NCI-H774 (cell line): Measurements from ENCODE around the gene TGFBR1.

Experiments used
- DNase-seq: peaks from one replicate; lab custom pipeline; 2025; lab: John Stamatoyannopoulos, UW

The TGFBR1 gene

DNA sequence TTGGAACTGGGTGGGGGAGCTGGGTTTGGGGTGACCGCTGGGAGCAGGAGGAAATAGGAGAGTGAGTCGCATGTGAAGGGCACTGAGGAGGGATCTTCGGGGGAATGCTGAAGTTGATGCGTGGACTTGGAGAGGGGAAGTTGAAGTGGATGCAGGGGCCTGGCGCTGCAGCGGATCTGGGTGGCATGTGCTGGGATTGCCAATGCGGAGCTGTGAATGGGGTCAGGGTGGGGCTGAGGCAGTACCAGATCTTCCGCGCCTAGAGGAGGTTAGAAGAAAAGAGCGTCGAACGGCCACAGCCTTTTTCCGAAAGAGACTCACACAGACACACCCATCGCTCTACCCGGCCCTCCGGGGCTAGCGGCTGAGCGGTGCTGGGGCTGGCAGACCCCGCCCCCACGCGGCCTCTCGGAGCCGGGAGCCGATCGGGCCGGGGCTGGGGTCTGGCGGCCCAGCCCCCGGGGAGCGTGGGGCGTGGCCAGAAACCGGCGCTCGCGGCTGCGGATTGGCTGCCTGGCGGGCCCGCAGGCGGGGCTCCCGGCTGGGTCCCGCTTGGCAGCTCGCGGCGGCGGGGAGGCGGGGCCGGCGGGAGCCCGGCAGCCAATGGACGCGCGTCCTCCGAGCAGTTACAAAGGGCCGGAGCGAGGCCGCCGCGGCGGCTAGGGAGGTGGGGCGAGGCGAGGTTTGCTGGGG, at the start of gene TGFBR1:
Gene TGFBR1, plus strand, starts transcription at position 655 of the 693 bp plus-strand sequence. CDS start 93 bp downstream, outside the sequence.
- peak; percentile 92 for DNase-seq

DNA sequence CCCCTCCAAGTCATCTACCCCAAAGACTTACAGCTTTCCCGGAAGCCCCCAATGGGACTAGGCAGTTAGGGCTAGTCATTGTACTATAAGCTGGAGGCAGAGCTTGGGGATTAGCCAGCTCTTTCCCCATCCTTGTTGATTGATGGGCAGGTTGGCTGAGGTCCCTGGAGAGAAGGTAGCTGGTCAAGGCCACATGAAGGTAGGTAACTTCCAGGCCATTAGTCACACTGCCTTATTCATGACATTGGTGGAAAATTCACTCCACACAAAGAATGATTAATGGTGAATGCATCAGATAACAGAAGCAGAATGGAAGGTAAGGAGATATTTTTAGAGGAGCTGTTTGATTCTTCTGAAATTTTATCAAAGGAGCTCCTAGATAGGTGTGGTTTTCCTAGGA, 49.5 kb upstream of the TGFBR1 start:
- no peak for DNase-seq

DNA sequence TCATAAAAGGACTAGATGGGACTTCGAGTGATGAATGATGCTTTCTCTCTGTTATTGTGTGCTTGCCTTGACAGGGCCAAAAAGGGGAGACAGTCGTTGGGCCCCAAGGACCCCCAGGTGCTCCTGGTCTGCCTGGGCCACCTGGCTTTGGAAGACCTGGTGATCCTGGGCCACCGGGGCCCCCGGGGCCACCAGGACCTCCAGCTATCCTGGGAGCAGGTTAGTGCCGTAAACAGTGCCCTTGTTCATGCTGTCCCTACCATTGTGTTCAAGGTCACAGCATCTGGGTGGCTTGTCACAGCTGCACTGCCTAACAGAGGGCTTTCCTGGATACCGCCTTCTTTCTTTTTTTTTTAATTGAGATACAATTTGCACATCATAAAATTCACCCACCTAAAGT, 48.7 kb upstream of the TGFBR1 start:
- DNase-seq: no peak

DNA sequence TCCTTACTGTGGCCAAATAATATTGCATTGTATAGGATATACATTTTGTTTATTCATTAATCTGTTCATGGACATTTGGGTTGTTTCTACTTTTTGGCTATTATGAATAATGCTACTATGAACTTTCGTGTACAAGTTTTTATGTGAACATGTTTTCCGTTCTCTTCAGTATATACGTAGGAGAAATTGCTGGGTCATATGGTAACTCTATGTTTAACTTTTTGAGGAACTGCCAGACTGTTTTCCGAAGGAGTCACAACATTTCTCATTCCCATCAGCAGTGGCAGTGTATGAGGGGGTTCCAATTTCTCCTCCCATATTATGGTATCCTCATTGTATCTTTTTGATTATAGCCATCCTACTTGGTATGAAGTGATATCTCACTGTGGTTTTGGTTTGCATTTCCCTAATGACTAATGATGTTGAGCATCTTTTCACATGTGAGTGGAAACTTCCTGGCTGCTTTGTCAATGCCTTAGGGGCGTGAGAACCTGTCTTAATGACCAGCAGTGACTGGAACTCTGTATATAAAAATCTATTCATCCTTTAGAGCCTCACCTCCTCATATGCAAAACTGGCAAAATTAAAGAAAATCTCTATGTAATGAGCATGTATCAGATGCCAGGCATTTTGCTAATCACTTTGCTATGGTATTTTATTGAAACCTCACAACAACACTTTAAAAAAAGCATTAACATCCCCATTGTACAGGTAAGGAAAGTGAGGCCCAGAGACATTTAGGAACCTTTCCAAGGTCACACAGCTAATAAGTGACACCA, 47.8 kb upstream of the TGFBR1 start:
- DNase-seq: no peak

DNA sequence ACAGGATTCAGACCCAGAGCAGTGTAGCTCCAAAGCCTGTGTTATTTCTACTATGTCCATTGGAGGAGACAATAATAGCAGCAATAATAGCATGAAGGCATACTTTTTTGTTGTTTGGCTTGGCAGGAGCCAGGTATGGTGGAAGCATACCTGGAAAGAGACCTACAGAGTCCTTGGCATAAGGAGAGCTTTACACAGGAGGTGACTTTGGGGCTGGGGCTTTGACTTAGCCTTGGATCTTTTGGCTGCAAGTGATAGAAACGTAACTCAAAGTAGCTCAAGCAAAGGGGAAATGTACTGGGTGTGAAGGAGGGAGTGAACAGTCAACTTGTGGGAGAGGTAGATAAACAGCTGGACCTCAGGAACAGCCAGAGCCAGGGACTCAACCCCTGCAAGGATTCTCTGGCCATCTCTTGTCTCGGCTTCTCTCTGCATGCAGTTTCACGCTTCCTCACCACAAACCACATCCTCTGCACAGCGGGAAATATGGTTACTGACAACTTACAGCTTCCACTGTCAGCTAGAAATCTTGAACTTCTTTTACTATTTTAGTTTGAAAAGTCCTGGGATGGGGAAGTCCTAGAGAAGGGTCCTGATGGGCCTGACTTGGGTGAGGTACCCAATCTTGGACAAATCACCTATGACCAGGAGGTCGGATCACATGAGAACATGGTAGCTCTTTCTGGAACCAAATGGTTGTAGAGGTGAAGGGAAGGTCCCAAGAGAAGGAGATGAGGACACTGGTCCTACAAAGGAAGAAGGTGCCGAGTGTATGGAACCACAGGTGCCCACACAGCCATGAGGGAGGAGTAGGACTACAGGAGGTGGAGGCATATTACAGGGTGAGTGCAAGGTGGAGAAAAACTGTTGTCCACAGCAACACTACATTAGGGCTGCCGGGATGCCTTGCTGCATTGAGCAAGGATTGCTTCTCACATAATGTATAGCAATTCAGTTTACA, 47.0 kb upstream of the TGFBR1 start:
- DNase-seq: no peak

DNA sequence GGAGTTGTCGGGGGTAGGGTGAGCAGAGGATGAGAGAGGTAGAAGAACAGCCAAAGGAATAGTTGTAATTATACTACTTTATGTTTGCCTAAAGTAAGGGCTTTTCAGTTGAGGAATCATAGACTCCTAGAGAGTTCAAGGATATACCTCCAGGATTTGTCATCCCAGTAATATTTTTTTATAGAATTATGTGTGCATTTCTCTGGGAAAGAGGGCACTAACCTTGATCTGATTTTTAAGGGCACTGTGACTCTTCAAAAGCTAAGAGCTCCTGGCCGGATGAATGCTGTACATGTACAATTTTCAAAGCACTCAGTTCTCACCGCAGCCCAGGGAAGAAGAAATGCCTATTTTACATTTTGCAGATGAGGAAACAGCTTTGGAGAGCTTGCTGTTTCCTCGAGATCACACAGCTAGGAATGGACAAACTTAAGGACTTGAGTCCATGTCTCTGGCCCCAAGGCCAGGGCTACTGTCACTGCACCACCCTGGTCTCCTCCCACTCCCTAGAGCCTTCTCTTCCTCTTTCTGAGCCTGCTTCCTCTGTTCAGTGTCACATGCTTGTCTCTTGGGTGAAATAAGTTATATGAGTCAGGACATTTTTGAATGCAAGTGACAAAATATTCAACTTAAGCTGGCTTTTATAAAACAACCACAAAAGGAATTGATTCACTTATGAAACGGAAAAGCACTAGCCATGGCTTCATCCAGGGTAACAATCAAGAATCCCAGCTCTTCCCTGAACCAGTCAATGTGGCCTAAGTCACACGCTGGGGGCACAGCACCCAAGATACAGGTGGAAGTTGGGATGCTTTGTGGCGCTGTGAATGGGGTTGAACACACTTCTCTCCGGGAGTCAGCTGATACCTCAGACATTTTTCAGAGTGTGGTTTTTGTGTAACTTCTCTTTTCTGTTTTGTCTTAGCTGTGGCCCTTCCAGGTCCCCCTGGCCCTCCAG, 45.7 kb upstream of the TGFBR1 start:
- no peak for DNase-seq

DNA sequence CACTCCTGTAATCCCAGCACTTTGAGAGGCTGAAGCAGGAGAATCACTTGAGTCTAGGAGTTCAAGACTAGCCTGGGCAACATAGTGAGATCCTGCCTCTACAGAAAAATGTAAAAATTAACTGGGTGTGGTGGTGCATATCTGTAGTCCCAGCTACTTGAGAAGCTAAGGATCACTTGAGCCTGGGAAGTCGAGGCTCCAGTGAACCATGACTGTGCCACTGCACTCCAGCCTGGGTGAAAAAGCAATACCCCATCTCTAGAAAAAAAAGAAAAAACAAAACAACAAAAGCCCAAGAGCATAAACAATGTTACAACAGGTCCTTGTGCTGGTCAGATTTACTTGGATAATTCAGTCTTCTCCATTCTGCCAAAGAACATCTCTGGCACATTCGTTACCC, 44.3 kb upstream of the TGFBR1 start:
- DNase-seq: no peak

DNA sequence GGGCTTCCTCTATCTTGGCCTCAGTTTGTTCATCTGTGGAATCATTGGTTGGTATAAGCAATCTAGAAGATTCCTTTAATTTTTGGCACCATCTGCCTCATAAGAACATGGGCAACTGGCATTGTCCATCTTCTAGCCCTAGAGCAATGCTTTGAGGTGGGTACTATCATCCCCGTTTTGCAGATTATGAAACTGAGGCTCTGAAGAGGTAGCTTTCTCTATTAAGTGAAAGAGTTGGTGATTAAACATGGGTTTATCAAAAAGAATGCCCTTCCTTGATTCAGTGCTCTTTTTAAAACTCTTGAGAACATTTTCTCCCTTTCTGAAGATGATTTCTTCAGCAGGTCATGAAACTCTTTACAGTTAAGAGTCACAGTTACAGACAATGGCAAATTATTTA, 42.4 kb upstream of the TGFBR1 start:
- no peak for DNase-seq

DNA sequence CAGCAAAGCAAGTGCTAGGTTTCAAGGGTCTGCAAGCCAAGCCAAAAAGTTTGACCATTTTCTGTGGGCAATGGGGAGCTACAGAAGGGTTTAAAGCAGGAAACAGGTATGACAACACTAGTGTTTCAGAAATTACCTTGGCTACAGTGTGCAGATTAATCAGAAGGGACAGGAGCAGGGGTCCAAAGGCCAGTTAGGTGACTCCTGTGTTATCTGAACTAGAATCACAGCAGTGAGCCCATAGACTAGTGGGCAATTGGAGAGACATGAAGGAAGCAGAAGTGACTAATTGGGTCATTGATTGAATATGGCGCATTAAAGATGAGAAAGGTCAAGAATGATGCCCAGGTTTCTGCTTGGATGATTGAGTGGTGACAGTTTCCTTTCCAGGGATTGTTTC, 41.4 kb upstream of the TGFBR1 start:
- no peak for DNase-seq

DNA sequence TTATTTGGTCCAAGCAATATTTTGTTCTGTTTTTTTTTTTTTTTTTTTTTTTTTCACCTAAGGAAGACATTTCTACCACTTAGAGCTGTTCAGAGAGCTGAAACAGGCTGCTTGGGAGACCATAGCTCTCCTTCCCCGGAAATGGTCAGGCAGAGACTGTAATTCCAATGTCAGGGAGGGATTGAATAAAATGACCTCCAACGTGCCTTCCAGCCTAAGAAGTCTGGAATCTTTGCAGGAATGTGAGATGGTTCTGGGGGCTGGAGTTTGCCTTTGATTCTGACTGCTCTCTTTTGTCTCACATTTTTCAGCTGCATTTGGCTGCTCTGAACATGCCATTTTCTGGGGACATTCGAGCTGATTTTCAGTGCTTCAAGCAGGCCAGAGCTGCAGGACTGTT, 38.3 kb upstream of the TGFBR1 start:
- no peak for DNase-seq

DNA sequence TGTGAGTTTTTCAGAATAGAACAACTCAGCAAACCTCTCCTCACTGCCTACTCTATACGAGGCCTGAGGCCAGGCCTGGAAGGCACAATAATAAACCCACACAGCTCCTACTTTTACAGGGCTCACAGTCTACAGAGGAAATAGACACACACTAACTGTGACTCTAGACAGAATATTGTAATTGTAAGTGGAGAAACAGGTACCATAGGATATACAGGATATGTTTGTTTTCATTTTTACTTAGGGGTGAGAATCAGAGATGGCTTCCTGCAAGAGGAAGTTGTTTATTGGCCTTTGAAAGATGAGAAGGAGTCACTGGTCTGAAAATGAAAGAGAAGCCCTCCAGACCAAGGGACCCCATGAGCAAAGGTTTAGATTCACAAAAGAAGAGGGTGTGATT, 35.8 kb upstream of the TGFBR1 start:
- no peak for DNase-seq

DNA sequence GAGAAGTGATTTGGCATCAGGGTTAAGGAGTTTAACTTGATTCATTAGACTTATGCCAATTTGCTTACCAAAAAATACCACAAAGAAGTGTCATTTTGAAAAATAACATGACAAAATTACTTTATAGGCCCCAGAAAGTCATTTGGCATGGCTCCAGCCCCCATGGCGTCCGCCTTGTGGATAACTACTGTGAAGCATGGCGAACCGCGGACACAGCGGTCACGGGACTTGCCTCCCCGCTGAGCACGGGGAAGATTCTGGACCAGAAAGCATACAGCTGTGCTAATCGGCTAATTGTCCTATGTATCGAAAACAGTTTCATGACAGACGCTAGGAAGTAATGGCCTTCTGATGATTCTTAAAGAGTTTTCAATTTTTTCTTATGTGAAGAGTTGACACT, 35.4 kb upstream of the TGFBR1 start:
- no peak for DNase-seq

DNA sequence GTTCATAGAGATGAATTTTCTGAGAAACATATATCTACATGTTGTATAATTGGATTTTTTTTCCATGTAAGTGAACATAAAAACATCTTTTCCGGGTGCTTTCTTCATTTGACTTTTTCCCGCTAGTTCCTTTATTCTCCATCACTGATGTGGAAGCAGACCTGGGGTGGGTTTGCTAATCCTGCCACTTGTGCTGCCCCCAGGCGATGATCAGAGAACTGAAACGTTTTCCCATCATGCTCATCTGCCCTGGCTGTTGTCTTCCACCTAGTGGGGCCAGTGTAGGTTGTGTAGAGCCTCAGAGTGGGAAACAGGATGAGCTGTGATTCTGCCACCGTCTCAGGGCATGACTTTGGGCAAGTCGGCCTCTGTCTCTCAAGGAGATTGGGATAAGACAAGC, 34.2 kb upstream of the TGFBR1 start:
- DNase-seq: no peak

DNA sequence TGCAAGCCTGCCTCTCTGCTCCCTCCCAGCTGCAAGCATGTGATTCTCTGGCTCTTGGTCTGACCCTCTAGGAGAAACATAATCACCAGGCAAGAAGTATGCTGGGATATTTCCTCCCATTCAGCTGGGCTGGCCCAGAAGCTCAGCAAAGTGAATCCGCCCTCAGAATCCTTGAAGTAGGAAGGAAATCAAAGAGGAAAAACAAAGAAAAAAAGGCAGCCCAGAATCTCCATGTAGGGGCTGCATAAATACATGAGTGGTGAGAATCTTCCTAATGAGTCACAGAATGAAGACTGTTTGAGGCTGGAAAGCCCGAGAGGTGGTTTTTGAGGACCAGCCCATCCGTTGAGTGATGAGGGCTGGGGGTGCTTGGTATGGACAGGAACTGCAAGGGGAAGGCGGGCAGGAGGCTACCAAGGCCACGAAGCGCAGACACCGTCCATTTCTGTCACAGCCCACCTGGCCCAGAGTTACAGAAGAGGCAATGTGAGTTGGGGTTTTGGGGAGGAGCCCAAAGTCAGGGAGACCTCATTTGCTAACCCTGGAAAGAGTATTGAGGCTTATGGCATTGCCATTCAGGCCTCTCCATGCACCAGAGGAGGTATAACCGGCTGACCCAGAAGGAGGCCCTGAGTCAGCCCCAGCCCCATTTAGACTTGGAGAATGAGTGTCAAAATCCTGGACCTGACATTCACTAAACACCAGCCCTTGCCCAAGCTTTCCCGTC, 33.4 kb upstream of the TGFBR1 start:
- DNase-seq: no peak

DNA sequence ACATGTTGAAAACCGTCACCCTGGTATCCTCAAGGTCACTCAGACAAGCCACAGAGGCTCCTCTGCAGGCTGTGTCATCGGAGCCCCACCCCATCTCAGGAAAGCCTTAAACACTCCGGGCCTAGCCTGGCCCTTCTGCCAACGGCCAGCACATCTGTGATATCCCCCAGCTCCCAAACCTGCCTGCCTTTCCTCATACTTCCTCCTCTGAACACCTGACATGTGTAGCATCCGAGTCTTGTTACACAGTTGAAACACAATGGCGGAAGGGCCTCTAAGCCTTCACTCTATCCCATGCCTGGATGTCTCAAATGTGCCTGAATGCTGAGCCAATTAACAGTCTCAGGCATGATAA, 32.9 kb upstream of the TGFBR1 start:
- no peak for DNase-seq

DNA sequence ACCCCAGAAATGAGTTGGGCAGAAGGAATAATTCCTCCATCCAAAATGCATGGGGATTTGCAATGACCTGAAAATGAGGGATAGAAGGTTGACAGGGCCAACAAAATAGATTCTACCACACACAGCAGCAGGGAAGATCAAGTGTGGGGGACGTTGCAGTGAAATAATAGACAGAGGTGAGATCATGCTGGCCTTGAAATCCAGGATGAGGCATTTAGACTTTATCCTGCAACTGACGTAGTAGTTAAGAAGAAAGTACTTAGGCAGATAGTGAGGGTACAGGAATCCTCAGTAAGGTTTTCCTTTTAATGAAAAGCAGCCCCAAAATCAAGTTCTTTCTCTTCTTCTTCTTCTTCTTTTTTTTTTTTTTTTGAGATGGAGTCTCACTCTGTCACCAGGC, 31.6 kb upstream of the TGFBR1 start:
- DNase-seq: no peak

DNA sequence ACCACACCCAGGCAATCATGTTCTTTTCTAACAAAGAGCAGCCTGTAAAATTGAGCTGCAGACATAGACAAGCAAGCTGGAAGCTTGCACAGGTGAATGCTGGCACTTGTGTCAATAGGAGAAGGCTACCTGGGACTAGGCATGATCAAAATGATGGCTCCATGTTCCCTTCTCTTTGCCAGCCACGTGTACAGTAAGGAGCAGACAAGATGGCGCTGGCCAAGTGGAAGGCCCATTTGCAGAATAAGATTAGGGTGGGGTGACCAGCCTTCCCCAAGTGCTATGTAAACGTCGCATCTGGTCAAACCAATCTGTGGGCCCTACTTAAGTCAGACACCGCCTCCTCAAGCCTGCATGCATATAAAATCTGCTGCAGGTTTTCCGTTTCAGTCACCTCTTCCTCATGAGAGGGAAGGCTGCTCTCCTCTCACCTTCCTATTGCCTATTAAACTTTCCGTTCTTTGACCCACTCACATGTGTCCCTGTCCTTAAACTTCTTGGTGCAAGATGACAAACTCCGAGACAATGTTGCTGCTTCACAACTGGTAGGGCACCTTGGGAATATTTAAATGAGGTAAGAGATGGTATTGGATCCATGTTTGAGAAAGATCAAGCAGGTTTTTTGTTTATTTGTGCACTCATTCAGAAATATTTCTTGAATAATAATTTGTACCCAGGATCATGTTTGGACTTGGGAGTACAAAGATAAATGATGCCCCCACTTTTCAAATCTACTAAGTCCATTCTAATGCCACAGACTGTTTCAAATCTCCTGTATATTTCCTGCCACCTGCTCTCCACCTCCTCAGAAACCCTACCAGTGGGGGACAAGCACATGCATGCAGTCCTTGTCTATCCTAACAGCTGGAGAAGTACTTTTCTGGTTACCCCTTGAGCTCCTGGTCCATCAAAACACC, 30.7 kb upstream of the TGFBR1 start:
- no peak for DNase-seq

DNA sequence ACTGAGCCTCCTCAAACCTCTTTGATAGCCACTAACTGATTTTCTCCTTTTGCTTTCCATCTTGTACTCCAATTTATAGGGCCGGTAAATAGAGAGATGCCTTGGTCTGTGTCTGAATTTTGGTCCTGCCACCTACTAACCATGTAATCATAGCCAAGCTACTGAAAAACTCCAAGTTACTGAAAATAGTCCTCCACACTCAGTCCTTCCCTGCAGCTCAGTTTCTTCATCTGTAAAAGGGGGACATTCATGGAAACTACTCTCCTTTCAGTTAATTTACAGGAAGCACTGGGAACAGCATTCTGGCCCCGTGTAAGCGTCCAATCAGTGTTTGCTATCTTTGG, 30.0 kb upstream of the TGFBR1 start:
- DNase-seq: no peak

DNA sequence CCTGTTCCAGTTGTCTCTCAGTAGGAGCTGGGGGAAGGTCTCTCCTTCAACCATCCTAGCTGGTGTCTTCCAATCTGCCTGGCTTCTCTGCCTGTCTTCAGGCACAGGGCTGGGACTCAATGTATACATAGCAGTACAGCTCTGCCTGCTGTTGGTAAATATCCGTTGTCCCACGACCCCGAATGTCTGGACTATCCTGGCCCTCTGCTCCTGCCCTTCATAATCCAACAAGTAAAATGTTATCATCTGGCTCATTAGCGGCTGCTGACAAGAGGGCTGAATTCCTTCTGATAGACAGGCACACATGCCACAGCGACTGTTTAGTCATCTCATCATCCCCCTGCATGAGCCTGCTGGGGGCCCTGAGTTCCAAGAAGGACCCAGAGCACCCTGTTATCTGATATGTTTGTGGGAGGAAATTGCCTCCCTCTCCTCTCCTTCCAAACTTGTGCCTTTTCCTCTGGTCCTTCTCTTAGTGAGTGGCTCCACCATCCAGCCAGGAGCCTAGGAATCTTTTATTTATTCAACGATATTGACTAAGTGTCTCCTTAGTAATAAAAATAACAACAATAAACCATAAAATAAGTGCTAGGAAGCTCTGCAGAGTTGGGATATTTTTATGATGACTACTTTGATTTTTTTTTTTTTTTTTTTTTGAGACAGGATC, 29.5 kb upstream of the TGFBR1 start:
- no peak for DNase-seq
